Neural cell (in vitro differentiated cells): Measurements from ENCODE around the gene ITPK1. TPM values are rescaled to one million over a fixed set of nuclear protein-coding genes. Genes with fewer than 3 reads are reported as not detected.

Experiments
- H2AFZ ChIP-seq: fragments of 200-600, 300-800 bp; sonication (generic), shearing (Covaris generic); 2 replicates; pipeline ENCODE4 v1.6.0; 2014; ENCODE audit warnings: low read depth, mild to moderate bottlenecking, antibody characterized with exemption, low read length, moderate library complexity
- H3F3A ChIP-seq: fragments of 200-600 bp; shearing (Covaris generic); 2 replicates; pipeline ENCODE4 v1.6.1; 2016; ENCODE audit warnings: mild to moderate bottlenecking, moderate library complexity, mixed read lengths, antibody characterized with exemption, low read length; ENCODE audit not compliant: insufficient read depth, poor library complexity, severe bottlenecking
- H3K27ac ChIP-seq: fragments of 200-600, 300-800 bp; sonication (generic), shearing (Covaris generic); 2 replicates; pipeline ENCODE4 v1.5.1; 2014; ENCODE audit warnings: mild to moderate bottlenecking, low read length, moderate library complexity
- H3K27me3 ChIP-seq: fragments of 300-800, 200-600 bp; sonication (generic), shearing (Covaris generic); 2 replicates; pipeline ENCODE4 v1.6.0; 2014; ENCODE audit warnings: mild to moderate bottlenecking, low read depth, low read length, moderate library complexity; ENCODE audit not compliant: insufficient read depth
- H3K36me3 ChIP-seq: fragments of 300-800, 200-600 bp; sonication (generic), shearing (Covaris generic); 2 replicates; pipeline ENCODE4 v1.5.1; 2014; ENCODE audit warnings: mild to moderate bottlenecking, antibody characterized with exemption, low read length, moderate library complexity; ENCODE audit not compliant: insufficient read depth
- H3K4me2 ChIP-seq: fragments of 300-800, 200-600 bp; sonication (generic), shearing (Covaris generic); 2 replicates; pipeline ENCODE4 v1.6.0; 2014; ENCODE audit warnings: mild to moderate bottlenecking, low read length
- H3K4me3 ChIP-seq: fragments of 300-800, 200-600 bp; sonication (generic), shearing (Covaris generic); 2 replicates; pipeline ENCODE4 v1.5.1; 2014; ENCODE audit warnings: mild to moderate bottlenecking, low read length, moderate library complexity
- H3K79me2 ChIP-seq: fragments of 200-600 bp; shearing (Covaris generic); replicated peaks from 2 replicates; pipeline ENCODE4 v1.6.0; 2014; ENCODE audit warnings: mild to moderate bottlenecking, low read length, moderate library complexity; ENCODE audit not compliant: insufficient read depth
- H3K9ac ChIP-seq: fragments of 300-800, 200-600 bp; sonication (generic), shearing (Covaris generic); 2 replicates; pipeline ENCODE4 v1.6.1; 2016; ENCODE audit warnings: mild to moderate bottlenecking, low read length, mixed read lengths
- H3K9me2 ChIP-seq: fragments of 200-600 bp; shearing (Covaris generic); 2 replicates; pipeline ENCODE4 v1.6.1; 2016; ENCODE audit warnings: mild to moderate bottlenecking, low read length, mixed read lengths; ENCODE audit not compliant: insufficient read depth
- H3K9me3 ChIP-seq: fragments of 200-600, 300-800 bp; sonication (generic), shearing (Covaris generic); 2 replicates; pipeline ENCODE4 v1.6.1; 2016; ENCODE audit warnings: mild to moderate bottlenecking, mixed run types, low read length, moderate library complexity, mixed read lengths
- H4K20me1 ChIP-seq: fragments of 200-600 bp; shearing (Covaris generic); 2 replicates; pipeline ENCODE4 v1.6.1; 2016; ENCODE audit warnings: mild to moderate bottlenecking, mixed run types; ENCODE audit not compliant: insufficient read depth
- EP300 ChIP-seq: fragments of 450-650 bp; conservative IDR thresholded peaks from 2 replicates; pipeline ENCODE4 v1.6.1; 2014; ENCODE audit warnings: antibody characterized with exemption, mild to moderate bottlenecking, moderate library complexity; ENCODE audit not compliant: poor library complexity, severe bottlenecking
- EZH2 ChIP-seq: fragments of 200-600, 300-800 bp; shearing (Covaris generic), sonication (generic); IDR thresholded peaks from 2 replicates; pipeline ENCODE4 v1.6.1; 2014; ENCODE audit warnings: antibody characterized with exemption, low read length, borderline replicate concordance, mild to moderate bottlenecking; ENCODE audit not compliant: insufficient read depth, poor library complexity, severe bottlenecking
- MXI1 ChIP-seq: fragments of 450-650 bp; conservative IDR thresholded peaks from 2 replicates; pipeline ENCODE4 v1.6.1; 2014; ENCODE audit warnings: antibody characterized with exemption, mild to moderate bottlenecking; ENCODE audit not compliant: poor library complexity, severe bottlenecking
- POLR2AphosphoS5 ChIP-seq: IDR thresholded peaks from 2 replicates; pipeline ENCODE4 v1.6.1; 2012
- RAD21 ChIP-seq: fragments of 450-650 bp; conservative IDR thresholded peaks from 2 replicates; pipeline ENCODE4 v1.6.1; 2014; ENCODE audit warnings: antibody characterized with exemption, mild to moderate bottlenecking, moderate library complexity
- REST ChIP-seq: IDR thresholded peaks from 2 replicates; pipeline ENCODE4 v1.6.1; 2012; ENCODE audit warnings: borderline replicate concordance
- SMC3 ChIP-seq: fragments of 450-650 bp; conservative IDR thresholded peaks from 2 replicates; pipeline ENCODE4 v1.6.1; 2014; ENCODE audit warnings: antibody characterized with exemption, mild to moderate bottlenecking, moderate library complexity; ENCODE audit not compliant: poor library complexity
- TAF1 ChIP-seq: IDR thresholded peaks from 2 replicates; pipeline ENCODE4 v1.6.1; 2012; ENCODE audit warnings: low read depth
- polyA plus RNA-seq: library from polyadenylated mRNA; depleted of rRNA; stranded (reverse); fragments of >200 nt; gene quantifications from 2 replicates; pipeline ENCODE4 v1.2.3, GENCODE V29; 2014
- TF ChIP-seq, protein P1 (sequence below): fragments of 450-650 bp; IDR thresholded peaks from 2 replicates; pipeline ENCODE4 v1.5.1; 2014; ENCODE audit warnings: antibody characterized with exemption, mild to moderate bottlenecking, moderate library complexity; ENCODE audit not compliant: poor library complexity, severe bottlenecking

Gene ITPK1
- polyA plus RNA-seq, 1 donor from 2014 or later, result 65.0 TPM

DNA sequence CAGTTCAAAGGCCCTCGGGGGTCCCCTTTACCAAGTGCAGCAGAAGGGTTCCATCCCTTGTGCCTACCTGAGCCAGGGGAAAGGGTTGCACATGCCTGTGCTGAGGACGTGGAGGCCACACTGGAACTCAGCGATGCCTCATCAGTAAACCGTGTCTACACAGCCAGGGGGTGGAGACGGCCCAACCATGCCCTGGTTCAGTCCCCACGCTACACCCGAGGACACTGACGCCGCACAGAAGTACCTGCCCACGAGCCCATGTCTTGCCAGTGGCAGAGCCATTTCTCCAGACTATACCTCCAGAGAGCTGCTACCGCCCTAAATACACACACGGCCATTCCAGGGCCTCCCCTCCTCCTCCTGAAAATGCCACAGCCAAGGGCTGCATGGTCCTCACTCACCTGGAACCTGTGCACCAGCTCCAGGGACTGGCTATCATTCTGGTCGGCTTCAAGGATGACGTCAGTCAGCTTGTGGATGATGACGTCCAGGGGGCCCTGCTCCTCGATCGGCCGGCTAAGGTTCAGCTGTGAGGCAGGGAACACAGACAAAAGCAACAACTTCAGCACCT lies 99.4 kb downstream of the ITPK1 start:
- Histone ChIP-seq H3K9me3 (no peaks in the 10 kb centered on the region), H3K27me3 (no peaks in the 10 kb centered on the region), H3K9ac (no peak overlapping the region), H3K36me3 (no peaks in the 10 kb centered on the region), H4K20me1 (no peaks in the 10 kb centered on the region), H2AFZ (no peak overlapping the region), H3K4me3 (no peak overlapping the region), H3K9me2 (no peaks in the 10 kb centered on the region), H3F3A (no peaks in the 10 kb centered on the region), H3K27ac (no peak overlapping the region), H3K79me2 (no peaks in the 10 kb centered on the region), H3K4me2 (no peak overlapping the region)
- no peak for TF ChIP-seq RAD21
- TF ChIP-seq REST, result no peak
- TF ChIP-seq EZH2, result no peak
- TF ChIP-seq, protein P1, sequence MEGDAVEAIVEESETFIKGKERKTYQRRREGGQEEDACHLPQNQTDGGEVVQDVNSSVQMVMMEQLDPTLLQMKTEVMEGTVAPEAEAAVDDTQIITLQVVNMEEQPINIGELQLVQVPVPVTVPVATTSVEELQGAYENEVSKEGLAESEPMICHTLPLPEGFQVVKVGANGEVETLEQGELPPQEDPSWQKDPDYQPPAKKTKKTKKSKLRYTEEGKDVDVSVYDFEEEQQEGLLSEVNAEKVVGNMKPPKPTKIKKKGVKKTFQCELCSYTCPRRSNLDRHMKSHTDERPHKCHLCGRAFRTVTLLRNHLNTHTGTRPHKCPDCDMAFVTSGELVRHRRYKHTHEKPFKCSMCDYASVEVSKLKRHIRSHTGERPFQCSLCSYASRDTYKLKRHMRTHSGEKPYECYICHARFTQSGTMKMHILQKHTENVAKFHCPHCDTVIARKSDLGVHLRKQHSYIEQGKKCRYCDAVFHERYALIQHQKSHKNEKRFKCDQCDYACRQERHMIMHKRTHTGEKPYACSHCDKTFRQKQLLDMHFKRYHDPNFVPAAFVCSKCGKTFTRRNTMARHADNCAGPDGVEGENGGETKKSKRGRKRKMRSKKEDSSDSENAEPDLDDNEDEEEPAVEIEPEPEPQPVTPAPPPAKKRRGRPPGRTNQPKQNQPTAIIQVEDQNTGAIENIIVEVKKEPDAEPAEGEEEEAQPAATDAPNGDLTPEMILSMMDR, result no peak
- no peak for TF ChIP-seq EP300
- TF ChIP-seq TAF1, result no peak
- TF ChIP-seq SMC3, result no peak
- TF ChIP-seq MXI1, result no peak
- TF ChIP-seq POLR2AphosphoS5, result no peak

DNA sequence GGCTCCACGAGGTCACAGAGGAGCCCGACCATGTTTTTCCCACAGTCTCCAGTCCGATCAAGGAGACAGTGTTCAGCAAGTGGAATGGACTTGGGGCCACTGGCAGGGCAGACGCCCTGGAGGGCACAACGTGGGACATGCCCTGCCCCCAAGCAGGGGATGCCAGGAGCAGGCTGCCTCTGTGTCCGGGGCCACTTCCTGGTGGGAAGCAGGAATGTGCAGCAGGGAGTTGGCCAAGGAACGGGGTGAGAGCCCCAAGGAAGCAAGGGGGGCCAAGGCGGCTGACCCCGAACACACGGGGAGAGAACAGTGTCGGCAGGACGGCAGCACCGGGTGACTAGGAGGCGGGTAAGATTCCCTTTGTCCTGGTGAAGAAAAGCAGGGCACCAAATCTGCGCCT lies 100.2 kb downstream of the ITPK1 start:
- no peaks in the 10 kb centered on the region for H4K20me1 ChIP-seq
- no peak overlapping the region for H3K27ac ChIP-seq
- no peak overlapping the region for H3K4me3 ChIP-seq
- H3K9me2 ChIP-seq, result no peaks in the 10 kb centered on the region
- no peak overlapping the region for H3K9ac ChIP-seq
- H3K36me3 ChIP-seq, result no peaks in the 10 kb centered on the region
- no peak overlapping the region for H3K4me2 ChIP-seq
- H3K9me3 ChIP-seq, result no peaks in the 10 kb centered on the region
- H3K27me3 ChIP-seq, result no peaks in the 10 kb centered on the region
- TF ChIP-seq, protein P1, result no peak
- TF ChIP-seq TAF1 (no peak), POLR2AphosphoS5 (no peak), MXI1 (no peak), RAD21 (no peak), EP300 (no peak), SMC3 (no peak), EZH2 (no peak), REST (no peak)
- no peak overlapping the region for H2AFZ ChIP-seq
- no peaks in the 10 kb centered on the region for H3F3A ChIP-seq
- H3K79me2 ChIP-seq, result no peaks in the 10 kb centered on the region
